Measurements from ENCODE around the gene ZSCAN22.
"Not testable (repeated sequence)": the region's sequence is repeated elsewhere in the genome, so short reads cannot be mapped to it uniquely, and the experiment has no call there.

ZSCAN22 gene

GRCh38 chr19:58318297-58318696 is 8.5 kb upstream of the ZSCAN22 start:
- DNase-seq (ENCODE audit: low spot score) = no peak

GRCh38 chr19:58319241-58319640 is 7.6 kb upstream of the ZSCAN22 start:
- DNase-seq (ENCODE audit: low spot score) = no peak

GRCh38 chr19:58325311-58326022 is 1.3 kb upstream of the ZSCAN22 start:
- no peak for DNase-seq (ENCODE audit: low spot score)

GRCh38 chr19:58326501-58326913 is 287 bp upstream of the ZSCAN22 start:
- DNase-seq (ENCODE audit: low spot score) = no peak

- no peak for DNase-seq (ENCODE audit: low spot score)
Observed at GRCh38 chr19:58328999-58329398, 2.2 kb downstream of the ZSCAN22 start.

- no peak for DNase-seq (ENCODE audit: low spot score)
Observed at GRCh38 chr19:58330458-58330857, 3.7 kb downstream of the ZSCAN22 start.

GRCh38 chr19:58332697-58333096 is 5.9 kb downstream of the ZSCAN22 start:
- no peak for DNase-seq (ENCODE audit: low spot score)

GRCh38 chr19:58334691-58335249 is 8.0 kb downstream of the ZSCAN22 start:
- no peak for DNase-seq (ENCODE audit: low spot score)

GRCh38 chr19:58335630-58336029 is 8.8 kb downstream of the ZSCAN22 start:
- no peak for DNase-seq (ENCODE audit: low spot score)

GRCh38 chr19:58336216-58336615 is 9.4 kb downstream of the ZSCAN22 start:
- DNase-seq (ENCODE audit: low spot score) = no peak

- no peak for DNase-seq (ENCODE audit: low spot score)
Observed at GRCh38 chr19:58336820-58337219, 10.0 kb downstream of the ZSCAN22 start.

- no peak for DNase-seq (ENCODE audit: low spot score)
Observed at GRCh38 chr19:58338336-58338735, 11.5 kb downstream of the ZSCAN22 start.

GRCh38 chr19:58338825-58339558 is 12.2 kb downstream of the ZSCAN22 start:
- DNase-seq (ENCODE audit: low spot score) = no peak

- no peak for DNase-seq (ENCODE audit: low spot score)
Observed at GRCh38 chr19:58345558-58345957, 18.8 kb downstream of the ZSCAN22 start.

GRCh38 chr19:58346961-58347929 is 20.5 kb downstream of the ZSCAN22 start:
- no peak for DNase-seq (ENCODE audit: low spot score)

- DNase-seq (ENCODE audit: low spot score) = not testable (repeated sequence)
Observed at GRCh38 chr19:58348080-58348479, 21.3 kb downstream of the ZSCAN22 start.

- no peak for DNase-seq (ENCODE audit: low spot score)
Observed at GRCh38 chr19:58349590-58349989, 22.8 kb downstream of the ZSCAN22 start.

- DNase-seq (ENCODE audit: low spot score) = no peak
Observed at GRCh38 chr19:58350001-58350861, 23.4 kb downstream of the ZSCAN22 start.

- no peak for DNase-seq (ENCODE audit: low spot score)
Observed at GRCh38 chr19:58350871-58351557, 24.2 kb downstream of the ZSCAN22 start.

GRCh38 chr19:58351558-58351878 is 24.7 kb downstream of the ZSCAN22 start:
- no peak for DNase-seq (ENCODE audit: low spot score)
